Spleen (tissue), 7 donors: ENCODE results near the gene MRPL14.

ENCODE experiments used
- CTCF ChIP-seq, 11 experiments: fragments of 200-600 bp in 7 of 11; fragments of 450-650 bp in 4 of 11; sonication (generic) in 4 of 11; IDR thresholded peaks in 8 of 11; conservative IDR thresholded peaks in 3 of 11; 1 replicate in 7 of 11; 2 replicates in 4 of 11; pipeline versions ENCODE4 v1.4.0 to v1.8.0; 2016 to 2021; ENCODE audit warnings: antibody characterized with exemption in 11 of 11, inconsistent platforms in 4 of 11, mild to moderate bottlenecking in 1 of 11
- POLR2AphosphoS5 ChIP-seq, 3 donors: sonication (generic); formaldehyde crosslinking; IDR thresholded peaks; one replicate each; pipeline ENCODE4 v1.5.1; 2017; ENCODE audit warnings: antibody characterized with exemption in 3 of 3
- donor health status: DM: no; HTN: no; CAD: no; lungs with moderate emphysema.
- donor health status: DM: no; HTN: no; CAD: no.
- donor health status: DM: no; HTN: no; CAD: no.

GRCh38 chr6:44117397-44118128 is 9.7 kb downstream of the MRPL14 start:
- no peak for TF ChIP-seq CTCF (IDR thresholded peaks at IDR 0.05 in 8 of 11, conservative IDR thresholded peaks at IDR 0.05 in 3 of 11)
- no peak for TF ChIP-seq POLR2AphosphoS5 (IDR thresholded peaks at IDR 0.05)
